HepG2 (cell line): ENCODE measurements around the gene GAL3ST2. TPM values are rescaled to one million over a fixed set of nuclear protein-coding genes. Genes with fewer than 3 reads are reported as not detected.

Source experiments
- ARNT2 ChIP-seq: sonication (generic); formaldehyde crosslinking; IDR thresholded peaks from 2 replicates; pipeline ENCODE4 v1.8.0; 2022; ENCODE audit warnings: mild to moderate bottlenecking, low read depth, missing genetic modification reagents, moderate library complexity
- ATM ChIP-seq: fragments of 450-650 bp; IDR thresholded peaks from 2 replicates; pipeline ENCODE4 v1.7.1; 2017; ENCODE audit warnings: mild to moderate bottlenecking, borderline replicate concordance
- FOSL2 ChIP-seq: sonication (generic); formaldehyde crosslinking; IDR thresholded peaks from 2 replicates; pipeline ENCODE4 v1.4.0; 2020; ENCODE audit warnings: missing genetic modification reagents
- FOXA1 ChIP-seq, 2 experiments: fragments of 450-650 bp in 1 of 2; sonication (generic) in 1 of 2; formaldehyde crosslinking in 1 of 2; IDR thresholded peaks; 2 replicates each; pipeline versions ENCODE4 v1.4.0 to v1.6.1; 2016 to 2020; ENCODE audit warnings: missing genetic modification reagents in 1 of 2
- IKZF1 ChIP-seq: fragments of 450-650 bp; IDR thresholded peaks from 2 replicates; pipeline ENCODE4 v1.7.1; 2016
- KAT2B ChIP-seq: fragments of 150-350 bp; IDR thresholded peaks from 2 replicates; pipeline ENCODE4 v1.6.1; 2014; ENCODE audit warnings: low read depth, low read length, borderline replicate concordance
- KDM4B ChIP-seq: sonication (generic); formaldehyde crosslinking; IDR thresholded peaks from 2 replicates; pipeline ENCODE4 v1.4.0; 2020; ENCODE audit warnings: missing genetic modification reagents
- KLF9 ChIP-seq: IDR thresholded peaks from 2 replicates; pipeline ENCODE4 v1.6.1; 2016; ENCODE audit warnings: low read depth
- MXI1 ChIP-seq: IDR thresholded peaks from 3 replicates; pipeline ENCODE4 v1.6.1; 2012; ENCODE audit warnings: low read depth, low read length, inconsistent platforms, borderline replicate concordance
- NBN ChIP-seq: fragments of 450-650 bp; conservative IDR thresholded peaks from 2 replicates; pipeline ENCODE4 v1.6.1; 2017
- PHF20 ChIP-seq: sonication (generic); formaldehyde crosslinking; IDR thresholded peaks from 2 replicates; pipeline ENCODE4 v1.5.0; 2020; ENCODE audit warnings: mild to moderate bottlenecking, missing genetic modification reagents
- RFX3 ChIP-seq: IDR thresholded peaks from 2 replicates; pipeline ENCODE4 v1.6.1; 2016; ENCODE audit warnings: missing biosample characterization, missing genetic modification reagents
- RXRA ChIP-seq: sonication (generic); formaldehyde crosslinking; IDR thresholded peaks from 2 replicates; pipeline ENCODE4 v1.5.1; 2020; ENCODE audit warnings: missing genetic modification reagents
- SALL1 ChIP-seq: sonication (generic); formaldehyde crosslinking; IDR thresholded peaks from 2 replicates; pipeline ENCODE4 v1.8.0; 2022; ENCODE audit warnings: mild to moderate bottlenecking, missing genetic modification reagents
- SIX4 ChIP-seq: sonication (generic); formaldehyde crosslinking; IDR thresholded peaks from 2 replicates; pipeline ENCODE4 v1.4.0; 2020; ENCODE audit warnings: missing genetic modification reagents
- SPEN ChIP-seq: sonication (generic); formaldehyde crosslinking; IDR thresholded peaks from 2 replicates; pipeline ENCODE4 v1.5.1; 2020; ENCODE audit warnings: low read depth, mild to moderate bottlenecking, missing genetic modification reagents
- TAF1 ChIP-seq: sonication (generic); formaldehyde crosslinking; IDR thresholded peaks from 2 replicates; pipeline ENCODE4 v1.4.0; 2020; ENCODE audit warnings: missing genetic modification reagents
- ZFY ChIP-seq: sonication (generic); formaldehyde crosslinking; IDR thresholded peaks from 2 replicates; pipeline ENCODE4 v1.4.0; 2020; ENCODE audit warnings: missing genetic modification reagents
- ZNF3 ChIP-seq: IDR thresholded peaks from 2 replicates; pipeline ENCODE4 v1.7.0; 2017; ENCODE audit warnings: inconsistent platforms
- ZNF562 ChIP-seq: sonication (generic); formaldehyde crosslinking; IDR thresholded peaks from 2 replicates; pipeline ENCODE4 v1.8.0; 2022; ENCODE audit warnings: missing genetic modification reagents, borderline replicate concordance
- ZNF607 ChIP-seq: sonication (generic); formaldehyde crosslinking; IDR thresholded peaks from 2 replicates; pipeline ENCODE4 v1.5.1; 2020; ENCODE audit warnings: missing genetic modification reagents, mild to moderate bottlenecking, borderline replicate concordance
- ZNF775 ChIP-seq: sonication (generic); formaldehyde crosslinking; IDR thresholded peaks from 2 replicates; pipeline ENCODE4 v1.4.0; 2020; ENCODE audit warnings: missing genetic modification reagents, mild to moderate bottlenecking, moderate library complexity, borderline replicate concordance
- polyA plus RNA-seq, 8 experiments: library from polyadenylated mRNA; depleted of rRNA in 3 of 8; stranded (reverse) in 7 of 8; unstranded in 1 of 8; fragments of >200 nt; fragmentation: Illumina TruSeq in 4 of 8; extraction: Trizol in 4 of 8; gene quantifications; 2 replicates each; pipeline versions ENCODE4 v1.2.1 to v1.2.3, GENCODE V29; 2011 to 2016; ENCODE audit warnings: low read depth in 4 of 8, missing spikeins in 1 of 8, mixed read lengths in 1 of 8; ENCODE audit not compliant: insufficient read depth in 1 of 8
- total RNA-seq, 5 experiments: library from RNA; depleted of rRNA; stranded (reverse); fragments of >200 nt; fragmentation: Illumina TruSeq; extraction: Trizol; gene quantifications; 2 replicates each; pipeline ENCODE4 v1.2.3, GENCODE V29; 2016; ENCODE audit warnings: low read depth in 1 of 5
- TF ChIP-seq, protein P1 (sequence below): sonication (generic); formaldehyde crosslinking; IDR thresholded peaks from 2 replicates; pipeline ENCODE4 v1.4.0; 2020; ENCODE audit warnings: missing genetic modification reagents
- TF ChIP-seq, protein P2 (sequence below): IDR thresholded peaks from 2 replicates; pipeline ENCODE4 v1.6.1; 2016; ENCODE audit warnings: low read depth
- TF ChIP-seq, protein P3 (sequence below): sonication (generic); formaldehyde crosslinking; IDR thresholded peaks from 2 replicates; pipeline ENCODE4 v1.8.0; 2022; ENCODE audit warnings: low read depth, missing genetic modification reagents
- TF ChIP-seq, protein P4 (sequence below): sonication (generic); formaldehyde crosslinking; IDR thresholded peaks from 2 replicates; pipeline ENCODE4 v1.8.0; 2022; ENCODE audit warnings: missing genetic modification reagents, low read depth, mild to moderate bottlenecking, borderline replicate concordance

GAL3ST2 gene
- total and polyA plus RNA-seq, 2 of the 13 experiments (the other 11 are each of a cell fraction or from before 2014, with no cell fraction given), result 0.17 to 0.20 TPM

GRCh38 chr2:241775223-241776177 is 1.1 kb upstream of the GAL3ST2 start (continued):
- TF ChIP-seq ZFY (CRISPR knock-in tag) (peak; percentile 5; the same call in 1 of the 2 replicates), PHF20 (CRISPR knock-in tag) (no peak), ARNT2 (CRISPR knock-in tag) (no peak; the same call in 1 of the 2 replicates), SPEN (CRISPR knock-in tag) (no peak), RFX3 (CRISPR knock-in tag) (no peak), ZNF775 (CRISPR knock-in tag) (no peak), IKZF1 (no peak), ZNF562 (CRISPR knock-in tag) (no peak), ATM (no peak), KLF9 (CRISPR knock-in tag) (no peak), ZNF3 (no peak), KDM4B (no peak), MXI1 (no peak), RXRA (CRISPR knock-in tag) (0 out of 2 replicates have a peak, but pooled peaks have one; percentile 26), ZNF607 (CRISPR knock-in tag) (no peak), FOSL2 (CRISPR knock-in tag) (no peak), SIX4 (CRISPR knock-in tag) (no peak), KAT2B (no peak), TAF1 (CRISPR knock-in tag) (no peak), NBN (no peak), SALL1 (CRISPR knock-in tag) (no peak; the same call in 1 of the 2 replicates), FOXA1 (IDR thresholded peaks at IDR 0.05) (no peak), FOXA1 (CRISPR knock-in tag; IDR thresholded peaks at IDR 0.05) (peak; percentile 11; the same call in 1 of the 2 replicates)
- TF ChIP-seq, protein P1, sequence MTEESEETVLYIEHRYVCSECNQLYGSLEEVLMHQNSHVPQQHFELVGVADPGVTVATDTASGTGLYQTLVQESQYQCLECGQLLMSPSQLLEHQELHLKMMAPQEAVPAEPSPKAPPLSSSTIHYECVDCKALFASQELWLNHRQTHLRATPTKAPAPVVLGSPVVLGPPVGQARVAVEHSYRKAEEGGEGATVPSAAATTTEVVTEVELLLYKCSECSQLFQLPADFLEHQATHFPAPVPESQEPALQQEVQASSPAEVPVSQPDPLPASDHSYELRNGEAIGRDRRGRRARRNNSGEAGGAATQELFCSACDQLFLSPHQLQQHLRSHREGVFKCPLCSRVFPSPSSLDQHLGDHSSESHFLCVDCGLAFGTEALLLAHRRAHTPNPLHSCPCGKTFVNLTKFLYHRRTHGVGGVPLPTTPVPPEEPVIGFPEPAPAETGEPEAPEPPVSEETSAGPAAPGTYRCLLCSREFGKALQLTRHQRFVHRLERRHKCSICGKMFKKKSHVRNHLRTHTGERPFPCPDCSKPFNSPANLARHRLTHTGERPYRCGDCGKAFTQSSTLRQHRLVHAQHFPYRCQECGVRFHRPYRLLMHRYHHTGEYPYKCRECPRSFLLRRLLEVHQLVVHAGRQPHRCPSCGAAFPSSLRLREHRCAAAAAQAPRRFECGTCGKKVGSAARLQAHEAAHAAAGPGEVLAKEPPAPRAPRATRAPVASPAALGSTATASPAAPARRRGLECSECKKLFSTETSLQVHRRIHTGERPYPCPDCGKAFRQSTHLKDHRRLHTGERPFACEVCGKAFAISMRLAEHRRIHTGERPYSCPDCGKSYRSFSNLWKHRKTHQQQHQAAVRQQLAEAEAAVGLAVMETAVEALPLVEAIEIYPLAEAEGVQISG (CRISPR knock-in tag), result no peak
- TF ChIP-seq, protein P2, sequence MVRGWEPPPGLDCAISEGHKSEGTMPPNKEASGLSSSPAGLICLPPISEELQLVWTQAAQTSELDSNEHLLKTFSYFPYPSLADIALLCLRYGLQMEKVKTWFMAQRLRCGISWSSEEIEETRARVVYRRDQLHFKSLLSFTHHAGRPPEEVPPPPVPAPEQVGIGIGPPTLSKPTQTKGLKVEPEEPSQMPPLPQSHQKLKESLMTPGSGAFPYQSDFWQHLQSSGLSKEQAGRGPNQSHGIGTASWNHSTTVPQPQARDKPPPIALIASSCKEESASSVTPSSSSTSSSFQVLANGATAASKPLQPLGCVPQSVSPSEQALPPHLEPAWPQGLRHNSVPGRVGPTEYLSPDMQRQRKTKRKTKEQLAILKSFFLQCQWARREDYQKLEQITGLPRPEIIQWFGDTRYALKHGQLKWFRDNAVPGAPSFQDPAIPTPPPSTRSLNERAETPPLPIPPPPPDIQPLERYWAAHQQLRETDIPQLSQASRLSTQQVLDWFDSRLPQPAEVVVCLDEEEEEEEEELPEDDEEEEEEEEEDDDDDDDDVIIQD (CRISPR knock-in tag), result no peak
- TF ChIP-seq, protein P3, sequence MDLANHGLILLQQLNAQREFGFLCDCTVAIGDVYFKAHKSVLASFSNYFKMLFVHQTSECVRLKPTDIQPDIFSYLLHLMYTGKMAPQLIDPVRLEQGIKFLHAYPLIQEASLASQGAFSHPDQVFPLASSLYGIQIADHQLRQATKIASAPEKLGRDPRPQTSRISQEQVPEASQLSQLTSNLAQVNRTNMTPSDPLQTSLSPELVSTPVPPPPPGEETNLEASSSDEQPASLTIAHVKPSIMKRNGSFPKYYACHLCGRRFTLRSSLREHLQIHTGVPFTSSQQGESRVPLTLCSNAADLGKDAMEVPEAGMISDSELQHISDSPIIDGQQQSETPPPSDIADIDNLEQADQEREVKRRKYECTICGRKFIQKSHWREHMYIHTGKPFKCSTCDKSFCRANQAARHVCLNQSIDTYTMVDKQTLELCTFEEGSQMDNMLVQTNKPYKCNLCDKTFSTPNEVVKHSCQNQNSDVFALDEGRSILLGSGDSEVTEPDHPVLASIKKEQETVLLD (CRISPR knock-in tag), result no peak
- TF ChIP-seq, protein P4, sequence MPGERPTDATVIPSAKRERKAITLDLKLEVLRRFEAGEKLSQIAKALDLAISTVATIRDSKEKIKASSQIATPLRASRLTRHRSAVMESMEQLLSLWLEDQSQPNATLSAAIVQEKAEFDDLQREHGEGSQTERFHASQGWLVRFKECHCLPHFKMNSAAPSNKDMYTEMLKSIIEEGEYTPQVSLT (CRISPR knock-in tag), result no peak
